22Rv1 (cell line): Measurements from ENCODE around the gene DENND5B.
"Not testable (repeated sequence)": the region's sequence is repeated elsewhere in the genome, so short reads cannot be mapped to it uniquely, and the experiment has no call there.

Experiments used
- H3K27ac ChIP-seq: fragments of 450-650 bp; 2 replicates; pipeline ENCODE4 v1.5.1; 2017
- CTCF ChIP-seq: fragments of 450-650 bp; IDR thresholded peaks from 2 replicates; pipeline ENCODE4 v1.5.1; 2017; ENCODE audit warnings: mild to moderate bottlenecking
- ZFX ChIP-seq: fragments of 450-650 bp; IDR thresholded peaks from 2 replicates; pipeline ENCODE4 v1.6.1; 2017; ENCODE audit warnings: antibody characterized with exemption, borderline replicate concordance

Gene DENND5B

GRCh38 chr12:31557707-31558106, 33.2 kb downstream of the DENND5B start:
- TF ChIP-seq CTCF: no peak
- TF ChIP-seq ZFX: no peak
- no peak overlapping the region for H3K27ac ChIP-seq

GRCh38 chr12:31555466-31555865, 35.5 kb downstream of the DENND5B start:
- not testable (repeated sequence) for H3K27ac ChIP-seq

GRCh38 chr12:31550590-31550989, 40.3 kb downstream of the DENND5B start:
- not testable (repeated sequence) for H3K27ac ChIP-seq

- TF ChIP-seq ZFX (no peak), CTCF (no peak)
- H3K27ac ChIP-seq: no peak overlapping the region
Measured at GRCh38 chr12:31536672-31537071, 54.3 kb downstream of the DENND5B start.

GRCh38 chr12:31533470-31533869, 57.5 kb downstream of the DENND5B start:
- H3K27ac ChIP-seq: no peak overlapping the region
- TF ChIP-seq CTCF: no peak
- TF ChIP-seq ZFX: no peak

- TF ChIP-seq ZFX: no peak
- no peak for TF ChIP-seq CTCF
Measured at GRCh38 chr12:31531893-31532292, 59.0 kb downstream of the DENND5B start.

GRCh38 chr12:31528095-31528494, 62.8 kb downstream of the DENND5B start:
- H3K27ac ChIP-seq: no peak overlapping the region
- TF ChIP-seq ZFX (no peak), CTCF (no peak)

More at GRCh38 chr12:31531893-31532292, 59.0 kb downstream of the DENND5B start:
- H3K27ac ChIP-seq: no peak overlapping the region

GRCh38 chr12:31527083-31527482, 63.9 kb downstream of the DENND5B start:
- H3K27ac ChIP-seq: no peak overlapping the region
- no peak for TF ChIP-seq CTCF

- no peak overlapping the region for H3K27ac ChIP-seq
- no peak for TF ChIP-seq ZFX
- no peak for TF ChIP-seq CTCF
Measured at GRCh38 chr12:31526158-31526546, 64.8 kb downstream of the DENND5B start.
